ENCODE measurements around the gene DNASE1L3.

DNA sequence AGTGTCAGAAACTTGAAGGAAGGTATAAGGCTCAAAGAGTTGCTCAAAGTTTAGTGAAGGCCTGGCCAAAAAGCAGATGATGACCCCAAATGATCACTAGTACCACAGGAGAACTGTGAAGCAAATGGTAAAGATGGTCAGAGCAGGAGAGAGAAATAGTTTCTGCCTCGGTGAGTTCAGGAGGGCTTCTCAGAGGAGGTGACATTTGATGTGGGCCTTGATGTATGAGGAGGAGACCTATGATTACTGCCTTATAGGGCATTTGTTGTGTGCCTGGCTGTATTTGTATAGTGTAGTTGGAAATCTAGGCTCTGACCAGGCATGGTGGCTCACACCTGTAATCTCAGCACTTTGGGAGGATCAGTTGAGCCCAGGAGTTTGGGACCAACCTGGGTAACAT is 50.4 kb downstream of the DNASE1L3 start:
- TF ChIP-seq, protein P1, sequence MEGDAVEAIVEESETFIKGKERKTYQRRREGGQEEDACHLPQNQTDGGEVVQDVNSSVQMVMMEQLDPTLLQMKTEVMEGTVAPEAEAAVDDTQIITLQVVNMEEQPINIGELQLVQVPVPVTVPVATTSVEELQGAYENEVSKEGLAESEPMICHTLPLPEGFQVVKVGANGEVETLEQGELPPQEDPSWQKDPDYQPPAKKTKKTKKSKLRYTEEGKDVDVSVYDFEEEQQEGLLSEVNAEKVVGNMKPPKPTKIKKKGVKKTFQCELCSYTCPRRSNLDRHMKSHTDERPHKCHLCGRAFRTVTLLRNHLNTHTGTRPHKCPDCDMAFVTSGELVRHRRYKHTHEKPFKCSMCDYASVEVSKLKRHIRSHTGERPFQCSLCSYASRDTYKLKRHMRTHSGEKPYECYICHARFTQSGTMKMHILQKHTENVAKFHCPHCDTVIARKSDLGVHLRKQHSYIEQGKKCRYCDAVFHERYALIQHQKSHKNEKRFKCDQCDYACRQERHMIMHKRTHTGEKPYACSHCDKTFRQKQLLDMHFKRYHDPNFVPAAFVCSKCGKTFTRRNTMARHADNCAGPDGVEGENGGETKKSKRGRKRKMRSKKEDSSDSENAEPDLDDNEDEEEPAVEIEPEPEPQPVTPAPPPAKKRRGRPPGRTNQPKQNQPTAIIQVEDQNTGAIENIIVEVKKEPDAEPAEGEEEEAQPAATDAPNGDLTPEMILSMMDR (IDR thresholded peaks at IDR 0.05; ENCODE audit: low read depth, low read length, poor library complexity, severe bottlenecking): no peak
- TF ChIP-seq EZH2phosphoT487 (IDR thresholded peaks at IDR 0.05; ENCODE audit: borderline replicate concordance, low read length): no peak
